Breast epithelium (tissue), 4 donors: ENCODE data around the gene SEC14L5. TPM values are rescaled to one million over a fixed set of nuclear protein-coding genes. Genes with fewer than 3 reads are reported as not detected.

Experiments
- DNase-seq, 2 donors: peaks; one replicate each; pipeline ENCODE4 v3.0.0-alpha.2; 2019; ENCODE audit warnings: low spot score in 2 of 2
- H3K27ac ChIP-seq, 2 donors: fragments of 200-600 bp; sonication (generic) in 1 of 2; one replicate each; pipeline ENCODE4 v1.5.1; 2016 to 2019; ENCODE audit warnings: mild to moderate bottlenecking in 1 of 2
- H3K27me3 ChIP-seq, 2 donors: fragments of 200-600 bp; sonication (generic) in 1 of 2; one replicate each; pipeline versions ENCODE4 v1.5.1 to v1.6.0; 2017 to 2019; ENCODE audit warnings: control low read depth in 1 of 2, mild to moderate bottlenecking in 1 of 2
- H3K36me3 ChIP-seq: fragments of 200-600 bp; one replicate; pipeline ENCODE4 v1.5.1; 2019
- H3K4me1 ChIP-seq, 2 donors: fragments of 200-600 bp; sonication (generic); one replicate each; pipeline ENCODE4 v1.5.1; 2016 to 2019; ENCODE audit warnings: control low read depth in 1 of 2
- H3K4me3 ChIP-seq, 3 donors: fragments of 200-600 bp; sonication (generic); 1 replicate in 2 of 3; 2 replicates in 1 of 3; pipeline ENCODE4 v1.5.1; 2016 to 2019; ENCODE audit warnings: mild to moderate bottlenecking in 3 of 3, moderate library complexity in 2 of 3
- H3K9me3 ChIP-seq, 2 donors: fragments of 200-600 bp; sonication (generic) in 1 of 2; one replicate each; pipeline ENCODE4 v1.5.1; 2016 to 2019; ENCODE audit warnings: control low read depth in 1 of 2
- POLR2A ChIP-seq: fragments of 450-650 bp; IDR thresholded peaks from one replicate; pipeline ENCODE4 v1.6.1; 2016; ENCODE audit warnings: antibody characterized with exemption, mild to moderate bottlenecking, moderate library complexity
- POLR2AphosphoS5 ChIP-seq, 3 donors: sonication (generic); formaldehyde crosslinking; IDR thresholded peaks; one replicate each; pipeline ENCODE4 v1.6.1; 2017; ENCODE audit warnings: antibody characterized with exemption in 3 of 3
- intact Hi-C: fragments of 100-400 bp; cut with DNase I; formaldehyde crosslinking; loops from one replicate; pipeline ENCODE4 v1.15.1; 2023; ENCODE audit warnings: low total_unique reads
- total RNA-seq, 3 donors: library from RNA; depleted of rRNA; stranded (reverse); fragments of >200 nt; gene quantifications; one replicate each; pipeline ENCODE4 v1.1.0, GENCODE V29; 2016
- TF ChIP-seq, protein P1 (sequence below), 3 donors: fragments of 450-650 bp; IDR thresholded peaks; one replicate each; pipeline ENCODE4 v1.5.1; 2016 to 2017; ENCODE audit warnings: antibody characterized with exemption in 3 of 3, mild to moderate bottlenecking in 3 of 3, moderate library complexity in 3 of 3

SEC14L5 gene
- total RNA-seq, 3 donors from 2014 or later, result 0.33 to 1.3 (median 0.59) TPM

DNA sequence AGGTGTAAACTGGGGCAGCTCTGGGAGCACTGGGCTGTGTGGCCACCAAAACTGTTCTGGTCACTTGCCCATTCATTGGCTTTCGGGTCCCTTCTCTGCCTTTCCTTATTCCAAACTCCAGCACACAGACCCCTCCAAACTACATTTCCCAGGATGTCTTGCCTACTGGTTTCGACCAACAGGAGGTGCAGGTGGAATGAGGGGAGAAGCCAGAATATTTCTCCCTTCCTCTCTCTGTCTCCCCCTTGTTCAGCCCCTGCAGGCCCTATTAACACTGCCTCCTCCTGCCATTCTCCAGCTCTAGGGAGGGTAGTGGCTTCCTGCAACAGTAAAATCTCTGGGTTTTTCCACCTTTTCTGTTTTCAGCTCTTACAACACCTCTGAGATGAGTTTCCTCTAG lies 88.8 kb downstream of the SEC14L5 start:
- Histone ChIP-seq H3K36me3 (no peaks in the 10 kb centered on the region), H3K4me3 (no peak overlapping the region), H3K9me3 (no peaks in the 10 kb centered on the region), H3K27ac (no peak overlapping the region), H3K27me3 (no peaks in the 10 kb centered on the region), H3K4me1 (no peaks in the 10 kb centered on the region)
- intact Hi-C loops, result loop anchor here (5.0 kb wide), 1 partner anchor 35 kb away; no protein-coding TSS in a partner anchor
- TF ChIP-seq POLR2A, result no peak
- no peak for TF ChIP-seq POLR2AphosphoS5 (IDR thresholded peaks at IDR 0.05)
- TF ChIP-seq, protein P1, sequence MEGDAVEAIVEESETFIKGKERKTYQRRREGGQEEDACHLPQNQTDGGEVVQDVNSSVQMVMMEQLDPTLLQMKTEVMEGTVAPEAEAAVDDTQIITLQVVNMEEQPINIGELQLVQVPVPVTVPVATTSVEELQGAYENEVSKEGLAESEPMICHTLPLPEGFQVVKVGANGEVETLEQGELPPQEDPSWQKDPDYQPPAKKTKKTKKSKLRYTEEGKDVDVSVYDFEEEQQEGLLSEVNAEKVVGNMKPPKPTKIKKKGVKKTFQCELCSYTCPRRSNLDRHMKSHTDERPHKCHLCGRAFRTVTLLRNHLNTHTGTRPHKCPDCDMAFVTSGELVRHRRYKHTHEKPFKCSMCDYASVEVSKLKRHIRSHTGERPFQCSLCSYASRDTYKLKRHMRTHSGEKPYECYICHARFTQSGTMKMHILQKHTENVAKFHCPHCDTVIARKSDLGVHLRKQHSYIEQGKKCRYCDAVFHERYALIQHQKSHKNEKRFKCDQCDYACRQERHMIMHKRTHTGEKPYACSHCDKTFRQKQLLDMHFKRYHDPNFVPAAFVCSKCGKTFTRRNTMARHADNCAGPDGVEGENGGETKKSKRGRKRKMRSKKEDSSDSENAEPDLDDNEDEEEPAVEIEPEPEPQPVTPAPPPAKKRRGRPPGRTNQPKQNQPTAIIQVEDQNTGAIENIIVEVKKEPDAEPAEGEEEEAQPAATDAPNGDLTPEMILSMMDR (IDR thresholded peaks at IDR 0.05), result no peak
- DNase-seq, result no peak

DNA sequence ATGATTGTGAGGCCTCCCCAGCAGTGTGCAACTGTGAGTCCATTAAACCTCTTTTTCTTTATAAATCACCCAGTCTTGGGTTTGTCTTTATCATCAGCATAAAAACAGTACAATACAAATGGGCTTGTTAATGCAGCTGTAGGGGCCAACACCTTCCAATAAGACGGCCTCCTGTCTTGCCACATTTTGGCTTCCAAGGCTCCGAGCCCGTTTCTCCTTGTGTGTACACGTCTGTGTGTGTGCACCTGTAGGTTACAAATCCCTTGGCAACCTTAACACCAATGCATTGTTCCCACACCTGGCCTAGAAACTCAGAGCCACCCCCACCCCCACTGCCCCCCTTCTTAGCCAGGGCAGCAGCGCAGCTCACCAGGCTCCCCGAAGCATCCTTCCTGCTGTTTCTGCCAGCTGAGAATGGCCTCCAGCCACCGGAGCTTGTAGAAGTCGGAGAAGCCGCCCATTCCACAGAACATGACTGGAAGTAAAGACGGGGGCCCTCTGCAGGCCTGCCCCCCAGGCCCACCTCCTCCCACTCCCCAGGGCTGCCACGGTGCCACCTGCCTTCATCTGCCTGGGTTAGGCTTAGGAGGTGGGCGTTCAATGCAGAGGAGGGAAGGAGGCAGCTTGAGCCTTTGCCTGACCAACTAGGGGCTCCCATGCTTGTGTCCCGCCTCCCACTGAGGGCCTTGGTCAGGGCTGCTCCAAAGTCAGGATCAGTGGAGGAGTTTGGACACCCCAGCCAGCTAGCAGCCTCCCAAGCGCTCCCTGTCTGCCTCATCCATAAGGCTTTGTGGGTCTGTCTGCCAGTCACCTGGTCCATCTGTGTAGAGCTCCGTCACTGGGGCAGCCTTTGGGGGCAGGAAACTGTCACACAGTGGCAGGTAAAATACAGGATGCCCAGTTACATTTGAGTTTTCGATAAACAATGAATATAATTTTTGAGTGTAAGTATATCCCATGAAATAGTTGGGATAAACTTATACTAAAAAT lies 97.0 kb downstream of the SEC14L5 start:
- intact Hi-C loops, result no loop called here

DNA sequence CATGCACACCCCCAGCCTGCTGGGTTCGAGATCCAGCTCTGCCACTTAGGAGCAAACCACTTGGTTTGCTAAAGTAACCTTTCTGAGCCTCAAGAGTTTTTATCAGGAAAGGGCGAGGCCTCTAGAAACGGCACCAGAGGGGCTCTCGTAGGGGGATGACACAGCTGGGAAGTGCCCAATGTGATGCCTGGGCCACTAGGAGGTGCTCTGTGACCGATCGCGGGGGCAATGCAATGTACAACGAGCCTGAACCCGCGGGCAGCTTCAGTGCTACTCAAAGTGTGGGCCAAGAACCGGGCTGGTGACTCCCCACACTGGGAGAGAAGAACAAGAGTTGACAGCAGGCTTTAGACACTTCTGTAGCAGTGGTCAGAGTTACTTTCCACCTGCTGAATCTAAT lies 98.2 kb downstream of the SEC14L5 start:
- Histone ChIP-seq H3K27ac (no peak overlapping the region), H3K4me3 (no peak overlapping the region), H3K27me3 (no peaks in the 10 kb centered on the region), H3K9me3 (no peaks in the 10 kb centered on the region), H3K4me1 (no peaks in the 10 kb centered on the region), H3K36me3 (no peaks in the 10 kb centered on the region)
- intact Hi-C loops, result no loop called here
- TF ChIP-seq, protein P1 (IDR thresholded peaks at IDR 0.05), result no peak
- TF ChIP-seq POLR2A, result no peak
- no peak for TF ChIP-seq POLR2AphosphoS5 (IDR thresholded peaks at IDR 0.05)
- DNase-seq, result no peak

More for the DNA sequence above, 97.0 kb downstream of the SEC14L5 start:
- Histone ChIP-seq H3K4me3 (no peak overlapping the region), H3K27ac (no peak overlapping the region), H3K36me3 (no peaks in the 10 kb centered on the region), H3K4me1 (no peaks in the 10 kb centered on the region), H3K27me3 (no peaks in the 10 kb centered on the region), H3K9me3 (no peaks in the 10 kb centered on the region)
- no peak for TF ChIP-seq POLR2A
- no peak for TF ChIP-seq POLR2AphosphoS5 (IDR thresholded peaks at IDR 0.05)
- TF ChIP-seq, protein P1 (IDR thresholded peaks at IDR 0.05), result no peak
- DNase-seq, result no peak

DNA sequence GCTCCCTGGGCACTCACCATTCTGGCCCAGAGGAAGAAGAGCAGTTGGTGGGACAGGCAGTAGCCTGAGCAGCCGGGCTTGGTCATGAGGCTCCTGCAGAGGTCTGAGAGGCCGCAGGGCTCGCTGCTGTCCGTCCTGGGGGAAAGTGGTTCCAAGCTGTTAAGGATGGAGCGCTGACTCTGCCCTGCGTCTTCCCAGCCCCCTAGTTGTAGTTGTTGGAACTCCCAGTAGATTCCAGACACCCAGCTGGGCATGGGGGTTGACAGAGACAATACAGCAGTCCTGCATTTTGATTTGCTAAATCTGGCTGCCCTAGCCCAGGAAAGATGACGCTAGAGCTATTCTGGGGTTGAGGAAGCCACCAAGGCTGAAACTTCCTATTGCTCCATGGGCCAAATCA lies 100.3 kb downstream of the SEC14L5 start:
- H3K27me3 ChIP-seq, result no peaks in the 10 kb centered on the region
- no peak overlapping the region for H3K4me3 ChIP-seq
- no peak for DNase-seq
- H3K27ac ChIP-seq, result no peak overlapping the region
- no peaks in the 10 kb centered on the region for H3K36me3 ChIP-seq
- no peaks in the 10 kb centered on the region for H3K4me1 ChIP-seq
- intact Hi-C loops, result no loop called here
- TF ChIP-seq, protein P1 (IDR thresholded peaks at IDR 0.05), result no peak
- TF ChIP-seq POLR2A (no peak), POLR2AphosphoS5 (IDR thresholded peaks at IDR 0.05) (no peak)
- H3K9me3 ChIP-seq, result no peaks in the 10 kb centered on the region

DNA sequence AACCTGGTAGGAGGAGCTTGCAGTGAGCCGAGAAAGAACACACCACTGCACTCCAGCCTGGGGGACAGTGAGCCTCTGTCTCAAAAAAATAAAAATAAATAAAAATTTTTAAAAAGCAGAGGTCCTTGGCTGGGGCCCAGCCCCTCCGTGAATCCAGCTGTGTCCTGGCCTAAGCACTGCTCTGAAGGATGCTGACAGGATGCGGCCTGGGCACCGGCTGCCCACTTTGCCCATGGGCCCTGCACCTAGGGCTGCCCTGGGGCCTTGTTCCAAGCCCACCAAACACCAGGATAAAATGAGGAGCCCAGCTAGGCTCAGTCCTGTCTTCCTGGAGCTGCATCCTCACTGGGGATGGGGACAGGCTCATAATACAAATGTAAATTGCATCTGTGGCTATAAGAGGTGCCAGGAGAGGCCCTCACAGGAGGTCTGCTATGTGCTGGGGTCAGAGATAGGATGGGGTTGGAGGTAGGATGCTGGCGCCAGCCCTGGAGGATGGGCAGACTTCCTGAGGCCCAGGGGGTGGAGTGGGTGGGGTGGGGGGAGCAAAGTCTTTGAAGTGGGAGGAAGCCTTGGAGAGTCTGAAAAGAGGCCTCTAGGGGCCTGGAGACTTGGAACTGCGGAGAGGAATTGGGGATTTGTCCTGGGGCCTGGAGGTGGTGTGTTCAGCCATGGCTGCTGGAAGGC lies 101.4 kb downstream of the SEC14L5 start:
- DNase-seq, result no peak
- Histone ChIP-seq H3K9me3 (no peaks in the 10 kb centered on the region), H3K4me1 (no peaks in the 10 kb centered on the region), H3K27ac (no peak overlapping the region), H3K27me3 (no peaks in the 10 kb centered on the region), H3K36me3 (no peaks in the 10 kb centered on the region), H3K4me3 (no peak overlapping the region)
- intact Hi-C loops, result no loop called here
- no peak for TF ChIP-seq POLR2AphosphoS5 (IDR thresholded peaks at IDR 0.05)
- TF ChIP-seq, protein P1 (IDR thresholded peaks at IDR 0.05), result no peak
- TF ChIP-seq POLR2A, result no peak
